GM19240 (cell line): ENCODE data around the gene IBA57.

Source experiments
- DNase-seq: peaks from one replicate; pipeline ENCODE4 v3.0.0; 2011; ENCODE audit warnings: low spot score; ENCODE audit not compliant: insufficient read length

IBA57 gene

DNA sequence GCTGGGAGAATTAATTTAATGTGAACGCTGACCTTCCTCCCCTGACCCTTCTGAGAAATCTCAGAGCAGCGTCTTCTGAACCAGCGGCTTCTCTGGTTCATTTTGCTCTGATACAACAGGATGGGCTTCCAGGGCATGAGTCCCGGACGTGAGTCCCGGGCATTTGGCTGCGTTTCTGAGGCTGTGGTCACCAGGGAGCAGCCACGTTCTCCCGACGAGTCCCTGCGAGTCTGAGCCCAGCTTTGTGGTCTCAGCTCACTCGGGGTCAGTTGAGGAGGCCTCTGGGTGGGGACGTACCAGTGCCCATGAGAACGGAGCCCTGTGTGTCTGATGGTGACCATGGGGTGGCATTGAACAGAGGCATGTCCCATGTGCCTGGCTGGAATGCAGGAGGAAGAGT, 24.6 kb downstream of the IBA57 start:
- DNase-seq, result no peak

DNA sequence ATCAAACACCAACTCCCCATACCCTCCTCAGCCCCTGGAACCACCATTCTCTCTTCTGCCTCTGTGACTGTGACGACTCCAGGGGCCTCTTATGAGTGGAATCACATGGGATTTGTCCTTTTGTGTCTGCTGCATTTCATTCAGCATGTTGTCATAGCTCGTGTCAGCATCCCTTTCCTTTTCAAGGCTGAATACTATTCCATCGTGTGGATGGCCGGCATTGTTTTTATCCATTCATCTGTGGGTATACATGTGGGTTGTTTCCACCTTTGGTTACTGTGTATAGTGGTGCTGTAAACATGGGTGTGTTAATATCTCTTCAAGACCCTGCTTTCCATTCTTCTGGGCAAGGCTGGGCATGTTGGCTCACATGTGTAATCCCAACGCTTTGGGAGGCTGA, 25.2 kb downstream of the IBA57 start:
- DNase-seq, result no peak

DNA sequence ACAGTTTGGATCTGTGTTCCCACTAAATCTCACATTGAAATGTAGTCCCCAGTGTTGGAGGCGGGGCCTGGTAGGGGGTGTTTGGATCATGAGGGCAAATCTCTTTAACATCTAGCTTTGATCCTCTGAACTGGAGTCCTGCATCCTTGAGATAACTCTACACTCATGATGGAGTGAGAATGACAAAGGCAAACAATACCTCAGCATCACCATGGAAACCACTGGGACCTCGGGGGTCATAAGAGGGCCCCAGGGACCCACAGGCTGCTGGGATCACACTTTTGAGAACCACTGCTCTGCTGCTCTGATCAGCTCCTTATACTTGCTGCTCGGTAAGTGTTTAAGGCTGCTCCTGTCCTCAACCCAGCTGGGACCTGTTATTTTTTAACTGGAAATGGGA, 28.8 kb downstream of the IBA57 start:
- DNase-seq, result no peak

DNA sequence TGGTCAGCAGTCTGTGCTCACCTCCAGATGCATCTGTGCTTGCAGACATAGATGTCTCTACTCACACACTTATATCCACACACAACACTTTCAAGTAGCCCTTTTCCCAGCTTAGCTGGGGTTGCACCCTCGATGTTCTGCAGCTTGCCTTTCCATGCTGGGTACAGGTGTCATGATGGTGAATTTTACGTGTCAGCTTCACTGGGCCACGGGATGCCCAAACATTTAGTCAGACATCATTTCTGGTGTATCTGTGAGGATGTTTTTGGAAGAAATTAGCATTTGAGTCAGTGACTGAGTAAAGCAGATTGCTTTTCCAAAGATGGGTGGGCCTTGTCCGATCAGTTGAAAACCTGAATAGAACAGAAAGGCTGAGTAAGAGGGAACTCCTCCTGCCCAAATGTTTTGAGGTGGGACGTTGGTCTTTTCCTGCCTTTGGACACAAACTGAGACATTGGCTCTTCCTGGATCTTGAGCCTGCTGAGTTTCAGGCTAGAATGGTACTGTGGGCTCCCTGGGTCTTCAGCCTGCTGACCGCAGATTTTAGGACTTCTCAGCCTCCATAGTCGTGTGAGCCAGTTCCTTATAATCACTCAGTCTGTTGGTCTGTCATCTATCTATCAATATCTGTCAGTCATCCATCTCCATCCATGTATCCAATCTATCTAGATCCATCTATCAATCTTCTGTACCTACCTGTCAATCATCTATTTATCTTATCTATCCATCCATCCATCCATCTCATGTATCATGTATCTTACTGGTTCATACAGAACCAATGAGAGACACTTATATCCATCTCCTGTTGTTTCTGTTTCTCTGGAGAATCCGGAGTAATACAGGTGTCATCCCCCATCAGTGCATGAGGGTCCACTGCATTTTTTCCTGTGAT, 29.6 kb downstream of the IBA57 start:
- DNase-seq, result no peak

DNA sequence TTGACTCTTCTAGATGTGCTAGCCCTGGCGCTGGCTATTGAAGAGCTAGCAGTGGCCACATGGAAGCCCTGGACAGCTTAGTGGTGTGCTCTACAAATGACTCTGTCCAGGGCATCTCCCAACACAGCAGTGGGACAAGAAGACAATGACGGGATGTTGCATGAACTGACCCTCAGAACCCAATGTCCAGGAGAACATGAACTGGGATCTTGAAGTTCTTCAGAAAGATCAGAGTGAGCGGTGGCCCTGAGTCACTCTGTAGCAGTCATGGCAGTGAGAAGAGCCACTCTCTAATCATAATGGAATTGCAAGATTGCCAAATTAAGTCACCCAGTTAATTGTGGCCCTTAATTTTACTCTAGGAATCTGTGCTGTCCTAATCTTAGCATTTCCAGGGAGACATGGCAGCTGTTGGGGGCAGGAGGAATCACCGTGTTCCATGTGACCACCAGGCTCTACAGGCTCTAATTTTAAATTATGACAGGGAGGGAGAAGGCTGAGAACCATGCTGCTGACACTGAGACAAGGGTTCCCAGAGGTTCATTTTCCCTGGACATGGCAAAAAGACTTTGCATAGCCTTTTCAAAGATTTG, 32.0 kb downstream of the IBA57 start:
- DNase-seq, result no peak

DNA sequence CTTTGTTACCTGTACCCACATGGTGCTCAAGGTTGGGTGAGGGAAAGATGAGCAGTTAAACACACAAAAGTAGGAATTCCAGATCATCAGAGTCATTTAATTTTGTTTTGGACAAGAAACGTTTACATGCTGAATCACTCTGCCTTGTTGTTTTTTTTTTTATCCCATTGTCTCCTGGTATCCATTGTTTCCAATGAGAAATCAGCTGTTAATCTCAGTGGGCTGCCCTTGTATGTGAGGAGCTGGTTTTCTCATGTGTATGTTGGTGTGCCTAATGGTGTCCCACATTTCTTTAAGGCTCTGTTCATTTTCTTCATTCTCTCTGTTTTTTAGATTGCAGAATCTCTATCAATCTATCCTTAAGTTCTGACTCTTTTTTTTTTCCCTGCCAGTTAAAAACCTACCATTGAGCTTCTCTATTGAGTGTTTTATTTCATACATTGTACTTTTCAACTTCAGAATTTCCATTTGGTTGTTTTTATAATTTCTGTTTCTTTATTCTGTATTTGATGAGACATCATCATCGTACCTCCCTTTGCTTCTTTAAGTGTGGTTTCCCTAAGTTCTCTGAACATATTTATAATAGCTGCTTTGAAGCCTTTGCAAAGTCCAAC, 33.5 kb downstream of the IBA57 start:
- no peak for DNase-seq

DNA sequence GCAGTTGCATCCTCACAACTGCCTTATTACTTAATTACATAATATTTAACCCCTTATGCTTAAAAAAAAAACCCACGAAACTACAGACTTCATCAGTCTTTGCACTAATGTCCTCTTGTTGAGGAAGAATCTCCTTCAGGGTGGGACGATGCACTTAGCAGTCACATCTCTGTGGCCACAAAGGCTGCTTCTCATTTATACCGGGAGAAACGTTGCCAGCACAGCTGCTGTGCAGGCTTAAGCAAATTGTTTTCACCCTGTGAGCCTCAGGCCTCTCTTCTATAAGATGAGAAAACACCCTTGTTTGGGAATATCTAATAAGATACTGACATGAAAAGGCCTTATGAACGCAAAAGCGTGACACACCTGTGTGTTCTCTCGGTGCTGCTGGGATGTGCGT, 39.4 kb downstream of the IBA57 start:
- DNase-seq, result no peak

DNA sequence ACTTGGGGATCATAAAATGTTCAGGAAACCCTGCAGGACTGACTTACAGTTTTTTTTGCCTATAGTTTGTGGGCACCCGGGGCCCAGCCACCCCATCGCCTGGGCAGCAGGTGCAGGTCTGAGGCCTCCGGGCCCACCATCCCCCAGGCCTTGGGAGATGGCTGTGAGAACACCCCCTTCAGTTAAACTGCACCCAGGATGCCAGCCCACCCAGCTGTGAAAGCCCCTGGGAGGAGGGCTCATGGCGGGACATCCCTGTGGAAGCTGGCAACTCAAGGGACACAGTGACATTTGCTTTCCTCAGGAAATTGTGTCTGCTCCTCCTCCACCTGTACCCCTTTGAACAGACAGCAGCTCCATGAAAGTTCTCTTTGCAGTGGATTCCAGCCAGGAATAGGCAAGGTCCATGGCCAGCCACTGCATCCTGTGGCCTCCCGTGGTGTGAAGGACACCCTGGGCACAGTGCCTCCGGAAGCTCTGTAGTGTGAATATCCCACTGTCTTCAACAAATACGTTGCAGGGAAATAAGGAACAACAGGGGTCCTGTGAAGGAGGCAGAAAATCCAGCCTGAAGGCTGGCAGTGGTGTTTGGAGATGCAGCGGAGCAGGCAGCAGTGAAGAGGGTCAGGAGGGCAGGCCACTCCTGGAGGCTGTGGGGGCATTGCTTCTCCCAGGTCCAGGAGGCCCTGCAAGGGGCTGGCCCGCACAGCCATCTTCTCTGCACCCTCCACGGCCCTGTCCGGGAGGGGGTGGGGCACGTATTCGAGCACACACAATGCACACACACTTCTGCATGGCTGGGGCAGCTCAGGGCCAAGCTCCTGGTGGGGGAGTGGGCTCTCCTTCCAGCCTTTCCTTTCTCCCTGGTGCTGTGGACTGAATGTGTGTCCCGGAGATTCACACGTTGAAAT, 40.2 kb downstream of the IBA57 start:
- no peak for DNase-seq

DNA sequence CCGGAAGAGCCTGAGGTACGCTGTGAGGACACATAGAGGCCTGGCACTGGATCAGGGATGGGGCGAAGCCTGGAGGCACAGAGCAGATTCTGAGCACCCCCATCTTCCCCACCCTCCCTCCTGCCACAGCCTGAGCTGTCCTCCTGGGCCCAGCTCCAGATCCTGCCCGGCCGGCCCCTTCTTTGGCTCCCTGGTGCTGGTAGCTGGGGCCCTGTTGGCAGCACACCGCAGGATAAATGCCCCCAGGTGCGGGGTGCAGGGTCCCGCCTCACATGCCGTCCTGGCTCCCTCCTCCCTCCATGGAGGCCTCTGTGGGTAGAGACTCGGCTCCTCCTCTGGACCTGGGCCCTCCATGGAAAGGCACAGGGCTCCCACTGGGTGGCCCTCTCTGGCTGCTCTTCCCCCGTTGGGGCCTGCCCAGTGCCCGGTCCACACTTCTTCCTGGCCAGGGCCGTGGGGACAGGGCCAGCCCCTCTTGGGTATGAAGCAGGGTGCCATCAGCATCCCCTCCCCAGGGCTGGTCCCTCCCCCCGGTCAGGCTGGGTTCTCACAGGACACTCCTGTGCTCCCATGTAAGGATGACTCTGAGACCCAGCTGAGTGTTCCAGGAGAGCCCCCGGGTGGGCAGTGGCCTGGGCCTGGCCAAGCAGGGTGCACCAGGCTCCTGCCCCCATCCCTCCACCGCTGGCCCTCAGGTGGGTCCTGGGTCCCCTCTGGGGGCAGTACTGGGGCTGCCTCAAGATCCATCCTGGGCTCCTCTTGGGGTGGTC, 41.2 kb downstream of the IBA57 start:
- DNase-seq, result no peak

DNA sequence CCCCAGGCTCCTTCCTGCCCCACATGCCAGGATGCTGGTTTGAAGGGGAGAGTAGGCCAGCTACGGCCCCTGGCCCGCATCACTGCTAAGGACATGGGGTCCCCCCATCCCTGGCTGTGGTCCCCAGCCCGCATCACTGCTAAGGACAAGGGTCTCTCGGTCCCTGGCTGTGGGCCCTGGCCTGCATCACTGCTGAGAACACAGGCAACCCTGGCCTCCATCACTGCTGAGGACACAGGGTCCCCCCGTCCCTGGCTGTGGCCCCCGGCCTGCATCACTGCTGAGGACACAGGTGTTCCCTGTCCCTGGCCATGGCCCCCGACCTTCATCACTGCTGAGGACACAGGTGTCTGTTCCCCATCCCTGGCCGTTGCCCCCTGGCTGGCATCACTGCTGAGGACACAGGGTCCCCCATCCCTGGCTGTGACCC, 41.8 kb downstream of the IBA57 start:
- DNase-seq, result no peak

DNA sequence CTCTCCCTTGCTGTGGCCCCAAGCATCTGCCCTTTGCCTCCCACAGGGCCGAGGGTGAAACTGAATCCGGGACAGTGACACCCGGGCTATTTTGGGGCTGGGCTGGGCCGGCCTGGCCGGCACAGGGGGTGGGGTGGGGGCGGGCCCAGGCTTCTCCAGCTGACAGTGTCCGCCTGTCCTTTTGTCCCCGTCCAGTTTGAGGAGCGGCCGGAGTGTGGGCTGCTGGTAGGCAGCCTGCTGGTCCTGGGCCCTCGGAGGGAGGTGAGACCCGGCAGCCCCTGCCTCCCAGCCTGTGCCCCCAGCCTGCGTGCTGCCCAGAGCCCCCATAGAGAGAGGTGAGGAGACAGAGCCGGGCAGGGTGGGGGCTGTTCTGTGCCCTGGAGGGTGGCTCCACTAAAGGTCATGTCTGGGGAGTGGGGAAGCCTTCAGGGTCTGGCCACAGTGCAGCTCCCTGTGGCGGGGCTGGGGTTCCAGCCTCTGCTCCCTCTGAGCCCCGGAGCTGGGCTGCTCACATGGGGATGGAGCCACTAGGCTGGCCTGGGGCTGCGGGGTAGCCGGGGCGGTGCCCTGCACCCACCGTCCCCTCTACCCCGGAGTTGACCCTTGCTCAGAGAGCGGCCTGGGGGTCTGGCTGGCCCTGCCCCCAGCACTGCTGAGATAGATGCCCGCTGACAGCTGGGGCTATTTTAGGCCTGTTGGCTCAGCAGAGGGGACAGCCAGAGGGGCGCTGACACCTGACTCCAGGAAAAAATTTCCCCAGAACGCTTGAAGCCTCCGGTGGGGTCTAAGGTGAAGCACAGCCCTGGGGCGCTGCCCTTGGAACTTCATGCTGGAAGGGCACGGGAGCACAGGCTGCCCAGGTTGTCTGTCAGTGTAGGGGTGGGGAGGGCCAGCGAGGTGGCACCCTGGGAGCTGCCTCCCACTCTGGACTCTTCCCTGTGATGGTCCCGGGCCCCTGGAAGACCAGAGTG, 42.5 kb downstream of the IBA57 start, which contains the start of gene OBSCN:
Gene OBSCN, plus strand, starts transcription at position 194 of the 971 bp plus-strand sequence. CDS start 3,740 bp downstream, outside the sequence.
- DNase-seq, result no peak

DNA sequence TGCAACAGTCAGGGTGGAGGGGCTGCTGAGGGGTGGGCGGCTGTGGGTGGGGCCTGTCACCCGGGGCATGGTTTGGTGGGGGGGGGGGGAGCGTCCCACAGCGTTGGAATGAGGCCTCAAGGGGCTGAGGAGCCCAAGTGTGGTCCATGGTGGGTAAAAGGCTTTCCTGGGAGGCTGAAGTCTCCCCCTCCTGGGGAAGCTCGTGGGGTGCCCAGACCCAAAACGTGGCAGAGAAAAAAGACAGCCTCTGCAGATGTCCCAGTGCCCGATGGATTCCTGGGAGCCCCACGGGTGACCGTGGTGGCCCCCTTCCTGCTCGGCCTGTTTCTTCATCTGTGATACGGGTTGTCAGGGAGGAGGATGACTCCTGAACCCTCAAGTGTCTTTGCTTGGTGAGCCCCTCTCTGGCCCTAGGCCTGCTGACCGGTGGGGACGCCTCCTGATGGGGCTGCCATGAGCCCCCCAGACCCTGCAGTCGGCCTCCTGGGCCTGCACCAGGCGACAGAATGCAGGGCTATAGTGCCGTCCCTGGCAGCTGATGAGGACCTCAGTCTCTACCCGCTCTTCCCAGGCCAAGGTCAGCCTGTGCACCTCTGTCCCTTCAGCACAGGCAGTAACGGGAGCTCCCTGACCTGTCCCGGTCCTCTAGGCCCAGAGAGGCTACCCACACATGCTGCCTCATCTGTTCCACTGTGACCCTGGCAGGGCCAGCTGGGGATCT, 43.4 kb downstream of the IBA57 start:
- no peak for DNase-seq

DNA sequence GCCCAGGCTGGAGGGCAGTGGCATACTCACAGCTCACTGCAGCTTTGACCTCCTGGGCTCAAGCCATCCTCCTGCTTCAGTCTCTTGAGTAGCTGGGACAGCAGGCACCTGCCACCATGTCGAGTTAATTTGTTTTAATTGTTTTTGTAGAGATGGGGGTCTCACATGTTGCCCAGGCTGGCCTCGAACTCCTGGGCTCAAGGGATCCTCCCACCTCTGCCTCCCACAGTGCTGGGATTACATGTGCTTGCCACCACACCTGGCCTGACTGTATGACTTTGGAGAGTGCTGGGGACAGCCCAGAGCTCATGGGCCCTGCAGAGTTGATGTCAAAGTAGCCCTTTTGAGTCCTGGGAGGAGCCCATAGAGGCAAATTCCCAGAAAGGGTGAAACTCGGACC, 44.1 kb downstream of the IBA57 start:
- DNase-seq, result no peak

DNA sequence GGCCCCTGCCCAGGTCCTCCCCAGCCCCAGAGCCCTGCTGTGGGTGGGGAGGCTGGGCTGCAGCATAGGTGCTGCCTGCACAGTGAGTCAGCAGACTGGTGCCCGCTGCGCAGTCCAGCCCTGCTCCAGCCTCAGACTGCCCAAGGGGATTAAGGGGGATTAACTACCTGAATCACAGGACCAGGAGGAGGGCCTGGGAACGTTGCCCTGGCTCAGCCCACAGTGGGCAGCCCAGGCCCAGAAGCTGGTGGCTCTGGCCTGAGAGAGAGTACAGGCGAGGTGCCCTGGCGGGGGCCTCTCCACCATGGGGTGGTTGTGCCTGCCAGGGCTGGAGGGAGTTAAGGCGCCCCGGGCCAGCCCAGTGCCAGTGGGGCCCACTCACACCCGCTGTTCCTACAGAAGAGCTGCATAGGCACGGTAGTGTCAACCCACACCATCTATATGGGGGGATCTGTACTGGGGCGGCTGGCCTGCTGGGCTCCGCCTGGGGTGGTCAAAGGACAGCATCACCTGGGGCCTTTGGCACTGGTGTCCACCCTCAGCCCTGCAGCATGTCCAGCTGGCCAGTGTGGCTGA, 44.6 kb downstream of the IBA57 start:
- DNase-seq, result no peak

DNA sequence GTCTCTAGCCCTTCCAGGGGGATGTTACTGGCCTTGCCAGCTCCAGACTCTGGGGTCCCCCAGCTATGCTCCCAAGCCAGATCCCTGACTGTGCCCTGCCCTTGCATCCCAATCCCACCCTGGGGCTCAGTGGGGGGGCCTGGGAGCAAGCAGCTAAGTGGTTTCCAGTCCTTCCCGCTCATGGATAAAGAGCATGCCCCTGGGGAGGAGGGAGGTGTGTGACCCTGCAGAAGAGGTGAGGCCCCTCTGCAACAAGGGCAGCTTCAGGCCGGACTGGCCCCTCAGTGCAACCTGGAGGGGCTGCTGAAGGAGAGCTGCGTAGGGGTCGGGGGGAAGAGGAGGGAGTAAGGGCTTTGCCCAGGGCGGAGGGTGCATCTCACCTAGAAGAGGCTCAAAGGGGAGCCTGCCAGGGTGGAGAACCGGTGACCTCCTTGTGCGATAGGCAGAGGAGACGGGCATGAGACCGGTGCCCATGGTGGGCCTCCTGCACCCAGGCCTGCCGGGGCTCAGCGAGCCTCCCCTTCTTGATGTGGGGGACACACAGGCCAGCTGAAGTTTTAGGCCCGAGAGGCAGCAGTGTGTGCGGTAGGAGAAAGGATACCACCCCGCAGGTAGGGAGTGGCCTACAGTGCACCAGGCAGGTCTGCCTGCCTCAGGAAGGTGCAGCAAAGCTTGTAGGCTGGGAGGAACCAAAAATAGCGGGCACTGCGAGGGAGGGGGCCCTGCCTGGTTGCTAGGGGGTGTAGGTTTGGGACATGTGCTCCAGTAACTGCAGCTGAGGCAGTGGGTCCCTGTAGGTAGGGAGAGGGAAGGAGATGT, 45.3 kb downstream of the IBA57 start:
- no peak for DNase-seq

DNA sequence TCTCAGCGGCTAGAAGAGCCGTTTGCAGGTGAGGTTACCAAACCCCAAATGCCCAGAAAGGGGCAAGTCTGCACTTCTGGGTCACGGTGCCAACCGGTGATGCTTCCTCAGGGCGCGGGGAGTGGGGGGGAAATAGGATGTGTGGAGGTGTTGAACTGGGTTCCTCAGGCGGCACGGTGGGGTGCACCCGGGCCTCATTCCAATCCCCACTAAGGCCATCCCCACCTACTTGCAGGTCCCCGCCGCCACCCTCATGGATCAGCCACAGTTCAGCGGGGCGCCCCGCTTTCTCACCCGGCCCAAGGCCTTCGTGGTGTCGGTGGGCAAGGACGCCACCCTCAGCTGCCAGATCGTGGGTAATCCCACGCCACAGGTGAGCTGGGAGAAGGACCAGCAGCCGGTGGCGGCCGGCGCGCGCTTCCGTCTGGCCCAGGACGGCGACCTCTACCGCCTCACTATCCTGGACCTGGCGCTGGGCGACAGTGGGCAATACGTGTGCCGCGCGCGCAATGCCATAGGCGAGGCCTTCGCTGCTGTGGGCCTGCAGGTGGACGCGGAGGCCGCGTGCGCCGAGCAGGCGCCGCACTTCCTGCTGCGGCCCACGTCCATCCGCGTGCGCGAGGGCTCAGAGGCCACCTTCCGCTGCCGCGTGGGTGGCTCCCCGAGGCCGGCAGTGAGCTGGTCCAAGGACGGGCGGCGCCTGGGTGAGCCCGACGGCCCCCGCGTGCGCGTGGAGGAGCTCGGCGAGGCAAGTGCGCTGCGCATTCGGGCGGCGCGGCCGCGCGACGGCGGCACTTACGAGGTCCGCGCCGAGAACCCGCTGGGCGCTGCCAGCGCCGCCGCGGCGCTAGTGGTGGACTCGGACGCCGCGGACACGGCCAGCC, 46.2 kb downstream of the IBA57 start:
- DNase-seq, result no peak
